H1 (cell line): ENCODE measurements around the gene PLEKHS1. TPM values are rescaled to one million over a fixed set of nuclear protein-coding genes. Genes with fewer than 3 reads are reported as not detected.

Experiments used
- BRCA1 ChIP-seq: IDR thresholded peaks from 2 replicates; pipeline ENCODE4 v1.6.1; 2012; ENCODE audit warnings: low read depth, low read length, improper control_type of control experiment
- CHD7 ChIP-seq: fragments of 300-600 bp; sonication (generic); IDR thresholded peaks from 2 replicates; pipeline ENCODE4 v1.7.1; 2012; ENCODE audit warnings: low read length, moderate library complexity, mild to moderate bottlenecking, inconsistent platforms; ENCODE audit not compliant: insufficient replicate concordance
- GTF2F1 ChIP-seq: IDR thresholded peaks from 2 replicates; pipeline ENCODE4 v1.6.1; 2012; ENCODE audit warnings: low read depth, low read length, improper control_type of control experiment, borderline replicate concordance
- RAD21 ChIP-seq, 2 experiments: IDR thresholded peaks in 1 of 2; conservative IDR thresholded peaks in 1 of 2; 2 replicates each; pipeline ENCODE4 v1.6.1; 2011; ENCODE audit warnings: low read depth in 2 of 2, low read length in 2 of 2, improper control_type of control experiment in 1 of 2, inconsistent platforms in 1 of 2, mild to moderate bottlenecking in 1 of 2, moderate library complexity in 1 of 2
- SIX5 ChIP-seq: IDR thresholded peaks from 2 replicates; pipeline ENCODE4 v1.6.1; 2011; ENCODE audit warnings: mild to moderate bottlenecking, low read depth, low read length
- polyA plus RNA-seq, 7 experiments: library from polyadenylated mRNA; depleted of rRNA in 3 of 7; stranded (reverse) in 5 of 7; unstranded in 2 of 7; fragments of >200 nt in 5 of 7; fragments of 200-250 nt in 2 of 7; gene quantifications; 1 replicate in 5 of 7; 2 replicates in 1 of 7; 4 replicates in 1 of 7; pipeline versions ENCODE4 v1.2.1 to v1.2.3, GENCODE V29; 2011 to 2013; ENCODE audit warnings: missing spikeins in 2 of 7, mixed read lengths in 2 of 7
- total RNA-seq: library from RNA; stranded (reverse); fragmentation: NEBNext Ultra II Directional; extraction: Animal tissue kit (Norgen Biotek cat#: 25700); gene quantifications from 2 replicates; pipeline ENCODE4 v1.2.1, GENCODE V29; 2021

Gene PLEKHS1
- total and polyA plus RNA-seq, 2 of the 8 experiments (the other 6 are each of a cell fraction or from before 2014, with no cell fraction given): not detected

GRCh38 chr10:113819989-113820388 is 68.5 kb downstream of the PLEKHS1 start (continued):
- TF ChIP-seq CHD7 (no peak), SIX5 (no peak), RAD21 (IDR thresholded peaks at IDR 0.05 in 1 of 2, conservative IDR thresholded peaks at IDR 0.05 in 1 of 2; ENCODE audit: low read depth in 2 of 2, low read length in 2 of 2) (no peak), BRCA1 (no peak), GTF2F1 (no peak)
